GM20431 (cell line): ENCODE measurements around the gene DHX40.
"Not testable (repeated sequence)": the region's sequence is repeated elsewhere in the genome, so short reads cannot be mapped to it uniquely, and the experiment has no call there.

Experiments used
- in situ Hi-C: fragments of 300-500 bp; cut with MseI, MboI; formaldehyde crosslinking; loops from one replicate; pipeline ENCODE4 v1.15.0; 2020; ENCODE audit warnings: low sequenced_read_pairs; ENCODE audit not compliant: unreplicated experiment

DHX40 gene

DNA sequence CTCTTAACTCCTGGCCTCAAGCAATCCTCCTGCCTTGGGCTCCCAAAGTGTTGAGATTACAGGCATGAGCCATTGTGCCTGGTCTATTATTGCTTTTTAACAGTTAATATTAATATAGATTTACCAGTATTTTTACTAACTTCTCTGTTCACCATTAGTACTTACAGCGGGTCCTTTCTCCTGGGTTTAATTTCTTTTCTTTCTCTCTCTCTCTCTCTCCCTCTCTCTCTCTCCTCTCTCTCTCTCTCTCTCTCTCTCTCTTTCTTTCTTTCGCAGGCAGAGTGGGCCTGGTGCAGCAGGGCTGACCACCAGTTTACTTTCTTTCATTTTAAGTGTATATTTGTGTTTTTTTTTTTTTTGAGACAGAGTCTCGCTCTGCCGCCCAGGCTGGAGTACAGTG, 14.7 kb upstream of the DHX40 start:
- in situ Hi-C loops = no loop called here

DNA sequence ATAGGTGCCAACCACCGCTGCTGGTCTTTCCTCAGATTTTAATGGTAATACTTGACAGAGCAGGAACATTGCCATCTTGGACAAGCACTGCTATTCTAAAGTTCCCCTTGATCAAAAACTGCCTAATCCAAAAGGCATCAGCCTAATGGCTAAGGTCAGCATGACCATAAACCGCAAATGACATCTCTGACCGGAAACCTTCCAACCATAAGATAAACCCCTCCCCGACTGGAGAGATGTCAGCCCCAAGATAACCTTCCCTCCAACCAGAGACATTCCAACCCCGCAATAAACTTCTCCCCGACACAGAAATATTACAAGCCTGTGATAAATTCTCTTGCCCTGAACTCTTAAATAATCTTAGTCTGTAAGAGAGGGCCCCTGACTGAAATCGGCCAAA, 7.4 kb upstream of the DHX40 start:
- in situ Hi-C loops = no loop called here

DNA sequence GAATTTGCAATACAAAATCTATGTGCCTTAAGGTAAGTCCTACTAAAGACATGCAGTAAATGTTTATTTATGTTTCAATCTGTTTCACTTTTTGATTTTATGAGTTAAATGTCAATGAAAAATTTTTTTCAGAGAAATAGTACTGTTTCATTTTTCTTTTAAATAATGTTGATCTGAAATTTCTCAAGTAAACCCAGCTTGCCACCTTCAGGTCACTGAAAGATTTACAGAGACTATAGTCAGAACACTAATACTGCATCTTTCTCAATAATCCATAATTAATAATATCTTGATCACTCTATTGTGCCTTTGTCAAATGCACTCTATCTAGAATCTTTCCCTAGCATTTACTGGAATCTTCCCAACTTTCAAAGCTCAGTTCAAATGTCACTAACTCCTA, 6.5 kb upstream of the DHX40 start:
- in situ Hi-C loops = no loop called here

DNA sequence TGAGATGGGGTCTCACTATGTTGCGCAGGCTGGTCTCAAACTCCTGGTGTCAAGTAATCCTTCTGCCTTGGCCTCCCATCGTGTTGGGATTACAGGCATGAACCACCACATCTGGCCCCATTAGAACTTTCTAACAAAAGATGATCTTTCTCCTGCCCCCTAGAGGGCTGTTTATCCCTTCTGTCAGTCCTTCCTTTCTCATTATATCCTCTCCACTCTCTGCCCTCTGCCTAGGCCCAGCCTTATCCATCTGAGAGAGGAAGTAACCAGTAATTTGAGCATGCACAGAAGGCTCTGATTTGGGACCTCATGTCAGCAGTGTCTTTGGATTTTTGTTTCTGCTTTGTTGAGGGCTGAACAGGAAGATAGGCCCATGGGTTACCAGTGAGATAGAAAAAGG, 4.4 kb upstream of the DHX40 start:
- in situ Hi-C loops = no loop called here

DNA sequence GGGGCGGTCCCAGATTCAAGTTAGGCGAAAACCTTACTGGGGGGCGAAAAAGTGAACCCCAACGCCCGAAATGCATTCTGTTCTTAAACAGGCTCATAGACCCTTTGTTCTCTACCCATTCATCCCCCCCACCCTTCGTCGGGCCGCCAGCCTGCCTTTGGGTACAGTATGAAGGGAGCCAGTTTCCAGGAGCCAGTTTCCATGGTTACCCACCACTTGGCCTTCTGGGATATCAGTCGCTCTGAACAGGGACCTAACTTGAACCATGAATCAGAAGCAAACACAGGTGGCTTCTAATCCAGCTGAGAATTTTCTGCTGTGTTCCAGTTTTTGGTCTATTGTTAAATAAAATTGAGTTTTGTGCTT, 532 bp downstream of the DHX40 start:
- in situ Hi-C loops = no loop called here

DNA sequence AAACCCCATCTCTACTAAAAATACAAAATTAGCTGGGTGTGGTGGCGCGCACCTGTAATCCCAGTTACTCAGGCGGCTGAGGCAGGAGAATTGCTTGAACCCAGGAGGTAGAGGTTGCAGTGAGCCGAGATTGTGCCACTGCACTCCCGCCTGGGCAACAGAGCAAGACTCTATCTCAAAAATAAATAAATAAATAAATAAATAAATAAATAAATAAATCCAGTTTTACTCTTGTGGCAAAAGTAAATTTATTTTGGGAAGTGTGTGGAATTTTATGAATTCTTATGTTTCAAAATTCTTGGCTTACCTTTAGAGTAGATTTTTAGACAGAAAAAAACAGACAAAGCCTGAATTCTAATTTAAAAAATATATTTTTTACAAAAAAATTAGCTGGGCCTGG, 3.7 kb downstream of the DHX40 start:
- in situ Hi-C loops = not testable (repeated sequence)

DNA sequence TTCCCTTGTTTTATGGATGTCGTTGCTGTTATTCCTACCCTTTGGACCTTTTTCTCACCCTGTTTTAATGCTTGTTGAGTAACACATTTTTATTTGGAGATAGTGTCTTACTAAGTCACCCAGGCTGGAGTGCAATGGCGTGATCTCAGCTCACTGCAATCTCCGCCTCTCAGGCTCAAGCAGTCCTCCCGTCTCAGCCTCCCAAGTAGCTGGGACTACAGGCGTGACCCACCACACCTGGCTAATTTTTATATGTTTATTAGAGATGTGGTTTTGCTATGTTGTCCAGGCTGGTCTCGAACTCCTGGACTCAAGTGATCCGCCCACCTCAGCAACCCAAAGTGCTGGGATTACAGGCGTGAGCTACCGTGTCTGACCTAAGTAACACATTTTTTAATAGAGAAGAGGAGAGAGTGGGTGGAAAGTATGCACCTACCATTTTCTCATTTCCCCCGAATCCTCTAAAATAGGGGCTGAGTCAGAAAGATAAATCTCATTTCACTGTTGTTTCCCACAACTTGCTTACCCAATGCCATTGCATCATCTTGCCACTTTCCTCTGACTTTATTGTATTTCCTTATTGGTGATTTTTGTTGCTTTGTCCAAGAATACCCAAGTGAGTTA, 7.0 kb downstream of the DHX40 start:
- in situ Hi-C loops = no loop called here

DNA sequence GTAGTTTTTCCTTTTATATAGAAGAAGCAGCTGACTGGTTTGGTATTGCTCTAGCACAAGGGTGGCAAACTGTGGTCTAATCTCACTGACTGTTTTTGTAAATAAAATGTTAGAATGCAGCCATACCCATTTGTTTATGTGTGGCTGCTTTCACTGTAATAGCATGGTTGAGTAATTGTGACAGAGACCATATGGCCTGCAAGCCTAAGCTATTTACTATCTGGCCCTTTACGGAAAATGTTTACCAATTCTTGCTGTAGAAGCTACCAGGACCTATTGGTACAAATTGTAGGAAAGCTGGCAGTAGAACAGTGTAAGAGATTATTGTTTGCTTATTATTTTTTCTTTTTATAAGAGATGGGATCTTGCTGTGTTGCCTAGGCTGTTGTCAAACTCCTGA, 18.8 kb downstream of the DHX40 start:
- in situ Hi-C loops = not testable (repeated sequence)

DNA sequence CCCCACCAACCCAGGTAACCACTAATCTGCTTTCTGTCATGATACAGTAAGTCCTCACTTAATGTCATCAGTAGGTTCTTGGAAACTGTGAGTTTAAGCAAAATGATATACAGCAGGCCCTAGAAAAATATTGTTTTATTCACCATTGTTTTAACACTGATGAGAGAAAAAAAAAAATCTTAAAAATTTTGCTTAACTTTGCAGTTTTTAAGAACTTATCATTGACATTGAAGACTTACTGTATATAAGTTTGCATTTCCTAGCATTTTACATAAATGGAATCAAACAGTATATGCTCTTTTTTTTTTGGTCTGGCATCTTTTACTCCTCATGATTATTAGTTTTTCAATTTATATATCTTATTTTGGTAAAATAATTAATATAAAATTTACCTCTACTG, 34.8 kb downstream of the DHX40 start:
- in situ Hi-C loops = no loop called here

DNA sequence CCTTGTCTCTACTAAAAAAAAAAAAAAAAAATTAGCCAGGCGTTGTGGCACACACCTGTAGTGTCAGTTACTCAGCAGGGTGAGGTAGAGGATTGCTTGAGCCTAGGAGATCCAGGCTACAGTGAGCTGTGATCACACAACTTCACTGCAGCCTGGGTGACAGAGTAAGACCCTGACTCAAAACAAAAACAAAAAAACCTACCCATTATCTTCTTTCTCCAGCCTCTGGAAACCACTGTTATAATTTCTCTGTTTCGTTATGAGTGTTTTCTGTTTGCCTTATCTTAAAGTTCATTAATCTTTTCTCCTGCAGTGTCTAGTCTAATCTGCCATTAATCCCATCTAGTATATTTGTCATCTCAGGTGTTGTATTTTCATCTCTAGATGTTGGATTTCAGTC, 35.7 kb downstream of the DHX40 start:
- in situ Hi-C loops = no loop called here

DNA sequence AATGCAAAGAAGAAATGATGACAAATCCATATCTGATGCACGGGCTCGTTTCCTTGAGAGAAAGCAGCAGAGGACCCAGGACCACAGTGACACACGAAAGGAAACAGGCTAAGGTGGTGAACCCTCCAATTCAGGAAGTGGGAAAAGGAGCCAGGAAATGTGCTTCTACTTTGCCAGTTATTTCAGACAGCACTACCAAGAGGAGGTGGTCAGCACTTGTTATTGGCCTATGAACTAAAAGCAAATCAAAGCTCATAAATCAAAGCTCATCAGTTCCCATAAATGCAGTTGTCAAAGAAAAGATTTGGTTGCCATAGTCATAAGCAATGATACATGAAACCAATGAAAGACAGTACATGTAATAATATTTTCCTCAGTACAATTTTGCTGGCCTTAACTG, 41.7 kb downstream of the DHX40 start:
- in situ Hi-C loops = no loop called here

DNA sequence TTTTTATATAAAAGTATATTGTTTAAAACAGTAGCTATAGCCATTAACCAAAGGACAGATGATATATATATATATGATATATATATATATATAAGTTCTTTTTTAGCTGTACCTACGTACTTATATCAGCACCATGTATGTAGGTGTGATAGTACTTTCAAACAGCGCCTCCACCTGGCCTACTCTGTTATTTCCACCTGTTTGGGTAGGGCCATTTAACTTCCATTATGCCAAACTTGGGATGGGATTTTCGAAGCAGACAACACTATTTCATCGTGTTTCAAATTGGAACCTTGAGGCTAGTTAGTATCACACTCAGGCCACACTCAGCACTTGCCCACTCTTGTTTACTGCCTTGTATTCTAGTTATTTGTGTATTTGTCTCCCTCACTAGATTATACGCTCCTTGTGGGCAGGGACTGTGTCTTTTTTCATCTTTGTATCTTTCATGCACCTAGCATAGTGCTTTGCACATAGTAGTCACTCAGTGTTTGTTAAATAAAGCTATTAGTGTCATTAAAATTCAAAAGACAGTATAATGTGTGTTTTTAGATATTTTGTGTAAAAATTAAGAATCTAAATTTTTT, 42.5 kb downstream of the DHX40 start:
- in situ Hi-C loops = no loop called here

DNA sequence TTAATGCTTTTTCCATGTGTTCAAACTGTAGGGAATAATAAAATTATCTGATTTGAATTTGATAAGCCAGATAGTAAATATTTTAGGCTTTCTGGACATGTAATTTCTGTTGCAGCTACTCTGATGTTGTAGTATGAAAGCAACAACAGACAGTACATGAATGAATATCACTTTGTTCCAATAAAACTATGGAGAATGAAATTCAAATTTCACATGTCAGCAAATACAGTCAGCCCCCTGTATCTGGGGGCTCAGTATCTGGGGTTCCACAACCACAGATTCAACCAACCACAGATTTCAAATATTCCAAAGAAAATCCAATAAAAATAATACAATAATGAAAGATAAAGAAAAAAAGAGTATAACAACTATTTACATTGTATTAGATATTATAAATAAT, 46.1 kb downstream of the DHX40 start:
- in situ Hi-C loops = no loop called here

DNA sequence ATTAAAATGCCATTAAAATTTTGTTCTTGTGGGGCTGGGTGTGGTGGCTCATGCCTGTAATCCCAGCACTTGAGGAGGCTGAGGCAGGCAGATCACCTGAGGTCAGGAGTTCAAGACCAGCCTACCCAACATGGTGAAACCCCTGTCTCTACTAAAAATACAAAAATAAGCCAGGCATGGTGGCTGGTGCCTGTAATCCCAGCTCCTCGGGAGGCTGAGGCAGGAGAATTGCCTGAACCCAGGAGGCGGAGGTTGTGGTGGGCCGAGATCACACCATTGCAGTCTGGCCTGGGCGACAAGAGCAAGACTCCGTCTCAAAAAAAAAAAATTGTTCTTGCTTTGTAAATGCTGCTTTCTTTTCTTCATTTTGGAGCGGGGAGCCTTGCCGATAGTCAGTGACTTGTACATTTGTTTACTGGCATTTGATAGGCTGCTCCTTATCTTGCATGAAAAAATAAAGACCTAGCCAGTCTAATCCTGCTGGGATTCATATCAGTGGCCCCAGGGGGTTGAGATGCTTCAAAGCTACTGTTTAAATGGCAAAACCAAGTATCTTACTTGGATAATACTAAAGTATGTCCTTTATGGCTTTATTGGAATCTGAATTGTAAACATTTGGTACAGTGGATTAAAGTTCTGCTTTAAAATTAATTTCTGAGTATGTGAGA, 51.0 kb downstream of the DHX40 start:
- in situ Hi-C loops = no loop called here

DNA sequence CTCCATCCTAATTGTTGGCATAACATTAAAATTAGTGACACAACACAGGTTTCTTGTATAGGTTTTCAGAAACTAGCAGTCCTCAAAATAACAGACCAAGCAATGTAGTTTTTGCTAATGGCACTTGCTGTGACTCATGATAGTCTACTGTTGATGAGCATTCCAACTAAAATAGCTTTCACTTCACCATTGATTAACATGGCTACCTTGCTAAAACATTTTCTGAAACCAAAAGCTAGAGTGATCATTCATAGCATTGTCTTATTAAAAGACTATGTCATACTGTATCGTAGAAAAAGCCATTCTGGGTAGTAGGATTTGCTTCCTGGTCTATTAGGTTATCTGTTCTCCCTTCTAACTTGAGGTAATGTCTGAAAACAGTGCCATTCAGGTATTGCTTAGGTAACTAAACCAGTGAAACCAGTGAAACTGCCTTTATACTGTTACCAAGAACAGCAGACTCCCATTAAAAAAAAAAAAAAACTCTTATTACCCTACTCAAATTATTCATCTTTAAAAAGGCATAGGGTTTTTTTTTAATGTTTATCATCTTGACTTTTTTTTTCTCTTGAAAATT, 51.8 kb downstream of the DHX40 start:
- in situ Hi-C loops = no loop called here

DNA sequence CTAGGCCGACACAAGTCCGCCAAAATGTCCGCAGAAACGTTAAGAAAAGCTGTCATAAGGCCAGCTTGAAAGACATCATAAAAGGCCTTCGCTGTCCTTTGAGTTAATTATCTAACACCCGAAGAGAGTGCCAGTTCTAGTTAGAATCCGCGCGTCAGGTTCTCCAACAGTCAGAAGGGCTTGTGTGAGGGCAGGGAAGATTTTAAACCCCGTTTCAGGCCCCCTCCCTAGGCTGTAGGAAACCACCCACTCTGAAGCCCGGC, 53.6 kb downstream of the DHX40 start:
- in situ Hi-C loops = no loop called here

DNA sequence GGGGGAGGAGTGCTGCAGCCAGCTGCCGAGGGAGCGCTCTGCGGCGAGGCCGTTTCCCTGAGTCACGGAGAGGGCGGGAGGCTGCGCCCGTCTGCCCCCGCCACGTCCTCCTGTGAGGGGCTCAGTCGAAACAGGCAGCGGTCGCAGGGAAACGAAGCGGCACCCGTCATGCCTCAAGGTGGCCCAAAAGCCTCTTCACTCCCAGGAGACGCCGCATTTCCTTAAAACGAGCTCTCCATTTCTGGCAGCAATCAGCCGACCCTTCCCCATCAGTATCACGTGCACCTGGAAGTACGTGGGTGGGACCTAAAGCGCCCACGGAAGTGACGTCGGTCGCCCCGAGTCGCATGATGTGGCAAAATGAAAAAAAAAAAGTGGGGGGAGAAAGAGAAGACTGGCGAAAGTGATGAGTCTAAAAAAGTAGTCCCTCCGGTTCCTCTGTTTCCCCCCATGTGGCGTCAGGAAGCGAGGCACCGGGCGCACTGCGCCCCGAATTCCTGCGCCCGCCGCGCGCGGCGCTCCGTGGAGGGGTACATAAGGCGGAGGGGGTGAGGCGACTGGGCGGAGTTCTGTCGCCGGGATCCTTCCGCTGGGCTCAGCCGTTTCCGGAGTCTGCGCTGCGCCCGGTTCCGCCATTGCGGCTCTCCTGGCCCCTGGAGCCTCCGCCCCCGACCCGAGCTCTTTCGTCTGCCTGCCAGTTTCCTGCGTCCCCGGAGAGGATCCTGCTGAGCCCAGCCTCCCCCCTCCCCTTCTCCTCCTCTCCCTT, 54.1 kb downstream of the DHX40 start, which contains the start of gene CLTC:
Gene CLTC, plus strand, starts transcription at position 598 of the 766 bp plus-strand sequence. CDS start 237 bp downstream, outside the sequence.
- in situ Hi-C loops = no loop called here

DNA sequence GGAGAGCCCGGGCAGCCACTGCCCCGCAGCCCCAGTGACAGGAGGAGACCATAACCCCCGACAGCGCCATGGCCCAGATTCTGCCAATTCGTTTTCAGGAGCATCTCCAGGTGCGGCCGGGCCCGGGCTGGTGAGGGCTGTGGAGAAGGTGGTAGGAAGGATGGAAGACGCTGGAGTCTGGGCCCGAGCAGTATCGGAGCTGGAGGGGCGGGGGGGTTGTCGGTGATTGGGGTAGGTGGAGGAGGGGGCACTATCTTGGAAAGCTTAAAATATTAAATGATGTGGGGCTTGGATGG, 54.6 kb downstream of the DHX40 start:
- in situ Hi-C loops = no loop called here

DNA sequence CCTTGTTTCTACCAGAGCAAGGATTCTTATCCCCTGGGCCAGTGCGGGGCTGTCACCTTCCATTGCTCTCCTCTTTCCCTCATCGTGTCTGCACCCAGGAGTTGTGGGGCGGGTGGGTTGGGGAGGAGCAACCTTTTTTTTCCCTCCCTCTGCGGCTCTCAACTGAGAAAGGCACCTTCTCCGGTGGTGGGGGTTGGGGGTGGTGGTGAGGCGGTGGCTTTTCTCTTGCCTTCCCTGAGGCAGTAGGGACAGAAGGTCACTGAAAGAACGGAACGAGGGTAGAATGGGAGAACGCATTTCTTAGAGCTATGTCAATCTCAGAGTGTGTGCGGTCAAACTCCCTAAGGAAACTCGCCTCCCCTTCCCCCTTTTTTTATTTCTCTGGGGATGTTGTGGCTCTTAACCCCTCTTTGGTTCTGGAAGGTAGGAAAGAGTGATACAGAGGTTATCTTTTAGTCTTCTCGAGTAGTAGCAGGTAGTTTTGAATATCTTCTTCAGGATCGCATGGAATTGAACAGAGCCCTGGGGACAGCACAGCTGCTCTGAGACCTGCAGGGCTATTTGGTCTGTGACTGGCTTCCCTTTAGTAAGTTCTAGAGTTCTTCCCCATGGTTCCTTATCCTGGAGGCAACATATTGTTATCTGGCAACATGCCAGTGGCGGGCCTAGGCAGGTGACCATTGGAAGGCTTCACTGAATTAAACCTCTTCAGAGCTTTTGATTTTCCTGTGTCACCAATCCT, 55.3 kb downstream of the DHX40 start:
- in situ Hi-C loops = no loop called here

DNA sequence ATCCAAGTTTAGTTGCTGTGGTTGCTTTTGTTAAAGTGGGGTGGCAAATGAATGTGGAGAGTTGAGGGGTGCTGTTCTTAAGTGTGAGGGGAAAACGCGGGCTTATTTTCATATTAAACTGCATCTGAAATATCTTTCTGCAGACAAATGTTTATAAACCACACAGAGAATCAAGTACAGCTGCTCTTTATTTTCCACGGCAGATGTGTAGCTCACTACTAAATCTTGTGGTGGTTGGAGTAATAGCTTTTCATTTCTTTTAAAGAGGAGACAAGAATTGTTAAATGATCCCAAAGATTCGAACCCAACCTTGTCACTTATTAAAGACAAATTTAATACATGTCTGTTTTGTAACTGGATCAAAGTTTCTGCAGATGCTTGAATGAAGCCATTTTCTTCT, 56.4 kb downstream of the DHX40 start:
- in situ Hi-C loops = no loop called here

DNA sequence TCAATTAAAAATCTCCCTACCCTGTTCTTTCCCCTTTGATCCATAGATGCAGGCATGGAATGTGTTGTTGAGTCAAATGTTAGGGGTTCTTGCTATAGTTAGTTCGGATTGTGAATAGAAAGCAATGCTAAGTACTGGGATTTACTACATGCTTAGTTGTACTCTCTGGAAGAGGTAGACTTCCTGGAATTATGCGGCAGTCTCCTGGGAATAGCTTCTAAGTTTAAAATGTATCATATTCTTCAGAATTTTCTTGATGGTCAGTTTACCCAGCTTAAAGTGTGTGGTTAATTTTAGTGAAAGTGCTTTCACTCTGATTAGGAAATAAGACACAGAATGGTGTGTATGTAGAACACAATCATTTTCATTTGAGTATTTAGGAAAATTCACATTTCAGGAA, 57.7 kb downstream of the DHX40 start:
- in situ Hi-C loops = no loop called here
